NT2/D1 (cell line): ENCODE results near the gene KAZN.

Experiments used
- DNase-seq: peaks from one replicate; pipeline ENCODE4 v3.0.0-alpha.2; 2011; ENCODE audit warnings: low read depth, low spot score
- H3K27me3 ChIP-seq: 2 replicates; pipeline ENCODE4 v1.6.0; 2011; ENCODE audit warnings: mild to moderate bottlenecking; ENCODE audit not compliant: insufficient read length, insufficient read depth
- H3K36me3 ChIP-seq: 2 replicates; pipeline ENCODE4 v1.6.1; 2011; ENCODE audit warnings: mild to moderate bottlenecking, low read length, mixed read lengths; ENCODE audit not compliant: insufficient read depth, insufficient read length
- H3K4me1 ChIP-seq: 2 replicates; pipeline ENCODE4 v1.5.1; 2011; ENCODE audit not compliant: insufficient read depth, insufficient read length
- H3K4me3 ChIP-seq: 2 replicates; pipeline ENCODE4 v1.5.1; 2011; ENCODE audit warnings: low read depth; ENCODE audit not compliant: insufficient read length
- H3K9ac ChIP-seq: 2 replicates; pipeline ENCODE4 v1.6.0; 2011; ENCODE audit warnings: low read depth; ENCODE audit not compliant: insufficient read length
- H3K9me3 ChIP-seq: 2 replicates; pipeline ENCODE4 v1.5.1; 2011; ENCODE audit warnings: mild to moderate bottlenecking, low read length; ENCODE audit not compliant: insufficient read depth
- SUZ12 ChIP-seq: IDR thresholded peaks from 2 replicates; pipeline ENCODE4 v1.6.1; 2011; ENCODE audit not compliant: insufficient read length, insufficient read depth; ENCODE audit errors: extremely low read depth
- YY1 ChIP-seq: IDR thresholded peaks from 2 replicates; pipeline ENCODE4 v1.6.1; 2011; ENCODE audit not compliant: insufficient read length, insufficient read depth
- ZNF274 ChIP-seq: IDR thresholded peaks from 2 replicates; pipeline ENCODE4 v1.6.1; 2011; ENCODE audit warnings: mild to moderate bottlenecking, low read depth, low read length

Gene KAZN

DNA sequence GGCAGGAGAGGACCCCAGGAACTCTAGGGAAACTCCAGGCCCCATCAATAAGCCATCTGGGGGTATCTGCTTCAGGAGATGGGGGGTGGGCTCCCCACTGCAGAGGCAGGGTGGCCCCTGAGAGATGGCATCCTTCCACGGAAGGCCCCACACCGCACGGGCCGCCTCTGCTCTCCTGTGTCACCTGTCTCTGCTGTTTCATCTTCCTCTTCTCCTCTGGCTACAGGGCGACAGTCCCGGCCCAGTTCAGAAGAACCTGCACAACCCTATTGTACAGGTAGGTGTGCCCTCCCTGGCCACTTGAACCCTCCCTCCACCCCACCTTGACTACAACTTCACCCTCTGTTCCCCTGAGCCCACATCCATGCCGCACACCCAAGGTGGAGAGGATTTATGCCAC, 464.9 kb downstream of the KAZN start:
- H3K4me3 ChIP-seq: no peak overlapping the region
- no peak overlapping the region for H3K9ac ChIP-seq
- H3K27me3 ChIP-seq: no peaks in the 10 kb centered on the region
- H3K9me3 ChIP-seq: peaks cover 12% of the 10 kb centered on the region
- H3K36me3 ChIP-seq: peaks cover 55% of the 10 kb centered on the region
- no peaks in the 10 kb centered on the region for H3K4me1 ChIP-seq
- no peak for DNase-seq
- TF ChIP-seq SUZ12: no peak
- TF ChIP-seq ZNF274: no peak
- no peak for TF ChIP-seq YY1

DNA sequence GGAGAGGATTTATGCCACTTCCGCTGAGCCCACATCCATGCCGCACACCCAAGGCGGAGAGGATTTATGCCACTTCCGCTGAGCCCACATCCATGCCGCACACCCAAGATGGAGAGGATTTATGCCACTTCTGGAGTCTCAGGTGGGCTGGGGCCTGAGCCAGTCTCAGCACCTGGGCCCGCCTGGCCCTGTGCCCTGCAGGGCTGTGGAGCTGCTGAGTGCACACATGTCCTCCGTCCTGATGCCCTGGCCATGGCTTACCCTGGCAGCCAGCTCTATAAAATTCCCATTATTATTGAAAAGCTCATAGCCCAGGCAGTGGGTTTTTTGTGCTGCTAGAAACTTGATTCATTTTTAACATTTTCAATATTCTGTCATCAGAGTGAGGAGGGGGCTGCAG, 465.3 kb downstream of the KAZN start:
- no peaks in the 10 kb centered on the region for H3K27me3 ChIP-seq
- H3K4me1 ChIP-seq: no peaks in the 10 kb centered on the region
- TF ChIP-seq ZNF274 (no peak), YY1 (no peak), SUZ12 (no peak)
- H3K9me3 ChIP-seq: peaks cover 12% of the 10 kb centered on the region
- no peak for DNase-seq
- H3K36me3 ChIP-seq: peaks cover 53% of the 10 kb centered on the region
- no peak overlapping the region for H3K9ac ChIP-seq
- no peak overlapping the region for H3K4me3 ChIP-seq

DNA sequence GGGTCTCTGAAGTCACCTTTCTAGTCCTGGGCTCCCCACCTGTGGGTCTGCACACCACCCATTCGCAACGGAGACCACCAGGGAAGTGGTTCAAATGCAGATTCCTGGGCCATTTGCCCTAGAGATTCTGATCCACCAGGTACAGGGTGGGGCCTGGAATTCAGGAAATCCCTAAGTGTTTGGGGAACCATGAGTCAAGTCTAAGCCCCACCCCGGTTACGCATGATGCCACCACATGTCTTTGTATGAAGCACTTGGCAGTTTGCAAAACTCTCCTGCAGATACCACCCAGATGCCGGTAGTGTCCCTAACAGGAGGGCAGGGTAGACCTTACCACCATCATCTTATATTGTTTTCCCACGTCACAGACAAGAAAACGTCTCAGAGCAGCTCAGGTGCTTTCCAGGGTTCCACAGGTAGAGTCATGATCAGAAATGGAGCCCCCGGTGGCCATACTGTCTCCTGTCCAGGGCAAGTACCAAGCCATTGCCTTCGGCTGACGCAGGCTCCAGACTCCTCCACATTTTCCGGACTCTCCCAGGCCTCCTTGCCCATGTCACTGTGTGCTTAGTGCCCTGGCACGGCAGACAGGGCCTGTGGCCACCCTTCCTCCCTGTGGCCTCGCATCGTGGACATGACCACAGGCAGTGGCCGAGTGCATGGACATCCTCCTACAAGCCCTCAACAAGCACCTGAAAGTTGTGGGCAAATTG, 465.9 kb downstream of the KAZN start:
- TF ChIP-seq SUZ12 (no peak), ZNF274 (no peak), YY1 (no peak)
- no peak overlapping the region for H3K9ac ChIP-seq
- no peaks in the 10 kb centered on the region for H3K4me1 ChIP-seq
- peaks cover 12% of the 10 kb centered on the region for H3K9me3 ChIP-seq
- H3K27me3 ChIP-seq: no peaks in the 10 kb centered on the region
- H3K4me3 ChIP-seq: no peak overlapping the region
- DNase-seq: no peak
- H3K36me3 ChIP-seq: peaks cover 48% of the 10 kb centered on the region

DNA sequence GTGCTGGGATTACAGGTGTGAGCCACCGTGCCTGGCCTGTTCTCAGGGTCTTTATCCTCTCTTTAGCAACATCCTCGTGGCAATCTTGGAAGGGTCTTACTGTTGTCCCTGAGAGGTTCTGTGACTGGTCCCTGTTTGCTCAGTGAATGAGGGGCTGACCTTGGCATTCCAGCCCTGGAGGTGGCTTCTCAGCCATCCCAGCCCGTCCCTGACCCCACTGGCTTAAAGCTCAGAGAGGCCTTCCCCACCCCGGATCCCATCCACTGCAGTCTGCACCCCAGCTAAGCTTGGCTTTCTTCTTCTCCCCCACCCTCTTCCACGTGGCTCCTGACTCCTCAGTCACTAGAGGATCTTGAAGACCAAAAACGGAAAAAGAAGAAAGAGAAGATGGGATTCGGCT, 466.8 kb downstream of the KAZN start:
- Histone ChIP-seq H3K27me3 (no peaks in the 10 kb centered on the region), H3K36me3 (peaks cover 43% of the 10 kb centered on the region), H3K9me3 (peaks cover 12% of the 10 kb centered on the region), H3K4me1 (no peaks in the 10 kb centered on the region), H3K4me3 (no peak overlapping the region), H3K9ac (no peak overlapping the region)
- TF ChIP-seq SUZ12 (no peak), YY1 (no peak), ZNF274 (no peak)
- DNase-seq: no peak

DNA sequence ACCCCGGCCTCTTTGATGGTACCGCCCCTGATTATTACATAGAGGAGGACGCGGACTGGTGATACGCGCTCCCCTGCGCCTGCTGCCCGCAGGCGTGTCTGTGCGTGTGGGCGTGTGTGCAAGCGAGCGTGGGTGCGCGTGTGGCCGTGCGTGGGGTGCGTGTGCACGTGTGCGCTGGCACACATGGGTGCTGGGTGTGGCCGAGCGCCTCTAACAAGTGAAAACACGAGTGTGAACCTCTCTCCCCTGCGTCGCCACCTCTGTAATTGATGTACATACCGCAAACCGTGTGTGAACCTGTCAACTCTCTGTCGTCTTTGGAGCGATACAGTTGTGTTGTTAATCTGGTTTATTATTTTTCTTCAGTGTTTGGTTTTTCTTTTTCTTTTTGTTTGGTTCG, 467.3 kb downstream of the KAZN start:
- Histone ChIP-seq H3K36me3 (peaks cover 38% of the 10 kb centered on the region), H3K4me3 (no peak overlapping the region), H3K27me3 (no peaks in the 10 kb centered on the region), H3K9me3 (peaks cover 12% of the 10 kb centered on the region), H3K4me1 (no peaks in the 10 kb centered on the region), H3K9ac (no peak overlapping the region)
- TF ChIP-seq ZNF274 (no peak), YY1 (no peak), SUZ12 (no peak)
- no peak for DNase-seq

DNA sequence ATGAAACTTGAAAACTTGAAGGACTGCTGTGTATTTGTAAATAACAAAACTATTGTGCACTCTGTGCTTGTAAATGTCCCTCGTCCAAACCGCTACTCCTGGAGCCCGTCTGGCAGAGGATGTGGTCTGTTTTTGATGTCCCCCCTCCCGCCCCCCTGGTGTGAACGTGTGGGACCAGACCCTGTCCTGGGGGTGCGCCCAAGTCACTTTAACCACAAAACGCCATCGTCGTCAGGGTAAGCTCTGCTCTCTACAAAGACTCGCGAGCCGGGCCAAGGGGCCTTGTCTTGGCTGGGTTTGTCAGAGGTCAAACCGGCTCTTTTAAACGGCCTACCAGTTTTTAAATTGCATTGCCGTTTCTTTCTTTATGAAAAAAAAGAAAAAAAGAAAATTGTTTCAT, 467.7 kb downstream of the KAZN start:
- Histone ChIP-seq H3K9ac (no peak overlapping the region), H3K27me3 (no peaks in the 10 kb centered on the region), H3K4me3 (no peak overlapping the region), H3K36me3 (peaks cover 36% of the 10 kb centered on the region), H3K9me3 (peaks cover 12% of the 10 kb centered on the region), H3K4me1 (no peaks in the 10 kb centered on the region)
- no peak for DNase-seq
- TF ChIP-seq YY1: no peak
- TF ChIP-seq SUZ12: no peak

DNA sequence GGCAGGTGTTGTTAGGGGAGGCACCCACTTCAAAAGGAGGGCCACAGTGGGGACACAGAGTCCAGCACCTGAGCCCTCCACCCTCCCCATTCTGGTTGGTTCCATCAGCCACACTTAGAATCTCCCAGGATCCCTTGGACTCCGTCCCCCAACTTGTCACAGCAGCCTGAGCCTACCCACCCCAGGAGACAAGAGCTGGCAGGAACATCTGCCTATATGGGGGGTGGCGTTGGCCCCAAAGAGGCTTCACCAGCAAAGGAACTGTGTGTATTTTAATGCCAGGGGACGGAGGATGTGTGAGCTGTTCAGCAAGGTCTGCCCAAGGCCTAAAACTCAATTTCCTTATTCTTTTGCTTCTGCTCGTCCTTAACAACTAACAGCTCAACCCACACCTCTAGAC, 468.7 kb downstream of the KAZN start:
- no peak overlapping the region for H3K4me3 ChIP-seq
- TF ChIP-seq SUZ12: no peak
- no peak for TF ChIP-seq ZNF274
- TF ChIP-seq YY1: no peak

DNA sequence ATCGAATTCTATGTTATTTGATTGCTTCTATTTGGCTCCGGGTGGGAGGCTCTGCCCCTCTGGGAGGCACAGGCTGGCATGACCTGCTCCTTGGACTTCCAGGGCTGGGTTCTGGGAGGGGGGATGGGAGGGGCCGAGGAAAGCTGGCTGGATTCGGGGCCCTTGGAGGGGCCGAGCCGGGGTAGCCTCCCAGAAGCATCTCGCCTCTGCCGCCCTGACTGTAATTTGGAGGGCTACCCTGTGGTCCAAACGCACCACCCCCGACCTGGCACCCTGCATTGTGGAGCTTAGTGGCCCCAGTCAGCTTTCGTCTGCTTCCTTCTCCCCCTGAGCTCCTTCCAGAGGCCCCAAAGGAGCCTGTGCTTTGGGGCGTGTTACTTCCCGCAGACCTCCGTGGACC, 469.7 kb downstream of the KAZN start:
- TF ChIP-seq SUZ12: no peak
- TF ChIP-seq ZNF274: no peak
- no peak for TF ChIP-seq YY1
- H3K9ac ChIP-seq: no peak overlapping the region
- no peaks in the 10 kb centered on the region for H3K9me3 ChIP-seq
- H3K4me3 ChIP-seq: no peak overlapping the region
- no peaks in the 10 kb centered on the region for H3K4me1 ChIP-seq
- H3K27me3 ChIP-seq: no peaks in the 10 kb centered on the region
- peaks cover 25% of the 10 kb centered on the region for H3K36me3 ChIP-seq
- DNase-seq: no peak

More for the DNA sequence above, 468.7 kb downstream of the KAZN start:
- Histone ChIP-seq H3K36me3 (peaks cover 32% of the 10 kb centered on the region), H3K27me3 (no peaks in the 10 kb centered on the region), H3K9me3 (peaks cover 6% of the 10 kb centered on the region), H3K9ac (no peak overlapping the region), H3K4me1 (no peaks in the 10 kb centered on the region)
- DNase-seq: no peak
